Gastrocnemius medialis (tissue), 4 donors: ENCODE measurements around the gene PPP1CB. TPM values are rescaled to one million over a fixed set of nuclear protein-coding genes. Genes with fewer than 3 reads are reported as not detected.

Experiments used
- ATAC-seq, 2 donors: fragments of 150-250 bp; one replicate each; pipeline ENCODE4 v1.9.1; 2016
- DNase-seq, 2 donors: peaks; one replicate each; pipeline ENCODE4 v3.0.0-alpha.2; 2019
- H3K27ac ChIP-seq, 4 donors: fragments of 200-600 bp; sonication (generic); 1 replicate in 1 of 4; 2 replicates in 3 of 4; pipeline ENCODE4 v1.5.1; 2016 to 2018; ENCODE audit warnings: mild to moderate bottlenecking in 2 of 4, moderate library complexity in 1 of 4
- H3K27me3 ChIP-seq, 3 donors: fragments of 200-600 bp; sonication (generic) in 2 of 3; 1 replicate in 1 of 3; 2 replicates in 2 of 3; pipeline versions ENCODE4 v1.5.1 to v1.6.0; 2016 to 2019; ENCODE audit warnings: mild to moderate bottlenecking in 1 of 3, moderate library complexity in 1 of 3
- H3K36me3 ChIP-seq, 2 donors: fragments of 200-600 bp; sonication (generic) in 1 of 2; one replicate each; pipeline ENCODE4 v1.5.1; 2017 to 2018
- H3K4me1 ChIP-seq, 2 donors: fragments of 200-600 bp; sonication (generic) in 1 of 2; one replicate each; pipeline ENCODE4 v1.5.1; 2016 to 2017; ENCODE audit warnings: mild to moderate bottlenecking in 2 of 2
- H3K4me3 ChIP-seq, 4 donors: fragments of 200-600 bp; sonication (generic) in 3 of 4; 1 replicate in 1 of 4; 2 replicates in 3 of 4; pipeline ENCODE4 v1.5.1; 2016 to 2019; ENCODE audit warnings: mild to moderate bottlenecking in 2 of 4
- H3K9me3 ChIP-seq, 3 donors: fragments of 200-600 bp; sonication (generic) in 2 of 3; 1 replicate in 1 of 3; 2 replicates in 2 of 3; pipeline ENCODE4 v1.5.1; 2016 to 2019
- CTCF ChIP-seq, 5 experiments: fragments of 450-650 bp in 3 of 5; fragments of 200-600 bp in 2 of 5; sonication (generic) in 2 of 5; IDR thresholded peaks in 4 of 5; conservative IDR thresholded peaks in 1 of 5; 1 replicate in 4 of 5; 2 replicates in 1 of 5; pipeline ENCODE4 v1.5.1; 2016 to 2019; ENCODE audit warnings: antibody characterized with exemption in 5 of 5, mild to moderate bottlenecking in 3 of 5, moderate library complexity in 3 of 5
- POLR2A ChIP-seq, 2 donors: fragments of 450-650 bp; IDR thresholded peaks; one replicate each; pipeline ENCODE4 v1.6.1; 2017; ENCODE audit warnings: antibody characterized with exemption in 2 of 2, mild to moderate bottlenecking in 2 of 2, moderate library complexity in 2 of 2
- in situ Hi-C, 4 donors: fragments of 200-750 bp; cut with MboI; loops; one replicate each; pipeline versions ENCODE4 v1.15.0 to v1.8.0; 2017; ENCODE audit warnings: low sequenced_read_pairs in 4 of 4
- intact Hi-C: fragments of 100-400 bp; cut with DNase I; formaldehyde crosslinking; loops from one replicate; pipeline ENCODE4 v1.15.1; 2023; ENCODE audit warnings: low total_unique reads
- total RNA-seq, 4 donors: library from RNA; depleted of rRNA; stranded (reverse); fragments of >200 nt; gene quantifications; one replicate each; pipeline versions ENCODE4 v1.1.0 to v1.2.3, GENCODE V29; 2016

The PPP1CB gene
- total RNA-seq, 4 donors from 2014 or later: 230 to 419 (median 317) TPM

DNA sequence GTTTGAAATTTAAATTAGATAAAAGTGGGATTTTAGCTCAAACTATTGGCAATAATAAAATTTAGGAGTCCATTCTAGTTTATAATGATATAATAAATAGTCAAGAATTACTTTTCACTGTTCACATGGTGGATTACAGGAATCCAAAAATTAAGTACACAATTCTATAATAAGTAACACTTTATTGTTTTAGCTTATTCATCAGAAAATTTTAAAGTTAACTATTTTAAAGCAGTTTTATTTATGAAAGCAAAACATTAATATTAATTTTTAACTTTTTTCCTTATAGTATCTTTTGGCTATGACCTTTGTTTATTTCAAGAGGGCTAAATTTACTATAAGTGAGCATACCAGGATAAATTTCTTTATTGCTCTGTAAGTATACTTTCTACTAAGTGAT, 70.4 kb downstream of the PPP1CB start:
- H3K36me3 ChIP-seq: no peaks in the 10 kb centered on the region
- TF ChIP-seq CTCF (IDR thresholded peaks at IDR 0.05 in 4 of 5, conservative IDR thresholded peaks at IDR 0.05 in 1 of 5) (no peak), POLR2A (IDR thresholded peaks at IDR 0.05) (no peak)
- H3K4me1 ChIP-seq: no peaks in the 10 kb centered on the region
- DNase-seq (no peak), ATAC-seq (no peak)
- in situ Hi-C loops (loop anchor here in 3 of 4 donors (25.0 kb wide), 1 partner anchor 365 kb away; no protein-coding TSS in a partner anchor), intact Hi-C loops (loop anchor here (10.0 kb wide), 1 partner anchor 1253 kb away; no protein-coding TSS in a partner anchor)
- H3K27ac ChIP-seq: no peak overlapping the region
- no peak overlapping the region for H3K4me3 ChIP-seq
- no peaks in the 10 kb centered on the region for H3K9me3 ChIP-seq
- H3K27me3 ChIP-seq: no peaks in the 10 kb centered on the region

DNA sequence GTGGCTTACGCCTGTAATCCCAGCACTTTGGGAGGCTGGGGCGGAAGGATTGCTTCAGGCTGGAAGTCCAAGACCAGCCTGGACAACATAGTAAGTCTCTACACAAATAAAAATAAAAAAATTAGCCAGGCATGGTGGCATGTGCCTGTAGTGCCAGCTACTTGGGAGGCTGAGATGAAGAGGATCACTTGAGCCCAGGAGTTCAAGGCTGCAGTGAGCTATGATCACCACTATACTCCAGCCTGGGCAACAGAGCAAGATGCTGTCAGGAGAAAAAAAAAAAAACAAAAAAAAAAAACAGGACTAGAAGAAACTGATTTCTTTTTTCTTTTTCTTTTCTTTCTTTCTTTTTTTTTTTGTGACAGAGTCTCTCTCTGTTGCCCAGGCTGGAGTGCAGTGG, 72.6 kb downstream of the PPP1CB start:
- DNase-seq (no peak), ATAC-seq (no peak)
- Histone ChIP-seq H3K36me3 (no peaks in the 10 kb centered on the region), H3K4me3 (no peak overlapping the region), H3K27me3 (no peaks in the 10 kb centered on the region), H3K4me1 (no peaks in the 10 kb centered on the region), H3K9me3 (no peaks in the 10 kb centered on the region), H3K27ac (no peak overlapping the region)
- TF ChIP-seq POLR2A (IDR thresholded peaks at IDR 0.05) (no peak), CTCF (IDR thresholded peaks at IDR 0.05 in 4 of 5, conservative IDR thresholded peaks at IDR 0.05 in 1 of 5) (no peak)
- intact Hi-C loops (loop anchor here (10.0 kb wide), 1 partner anchor 1251 kb away; no protein-coding TSS in a partner anchor), in situ Hi-C loops (loop anchor here in 3 of 4 donors (25.0 kb wide), 1 partner anchor 363 kb away; no protein-coding TSS in a partner anchor)

GRCh38 chr2:28824870-28825269, 73.2 kb downstream of the PPP1CB start:
- no peak for DNase-seq
- Histone ChIP-seq H3K9me3 (no peaks in the 10 kb centered on the region), H3K27me3 (no peaks in the 10 kb centered on the region), H3K27ac (no peak overlapping the region), H3K4me1 (no peaks in the 10 kb centered on the region), H3K36me3 (no peaks in the 10 kb centered on the region), H3K4me3 (no peak overlapping the region)
- in situ Hi-C loops (loop anchor here in 3 of 4 donors (25.0 kb wide), 2 partner anchors 362 to 1012 kb away; no protein-coding TSS in a partner anchor), intact Hi-C loops (loop anchor here (10.0 kb wide), 1 partner anchor 1250 kb away; no protein-coding TSS in a partner anchor)
- TF ChIP-seq POLR2A (IDR thresholded peaks at IDR 0.05) (no peak), CTCF (IDR thresholded peaks at IDR 0.05 in 4 of 5, conservative IDR thresholded peaks at IDR 0.05 in 1 of 5) (no peak)
- no peak for ATAC-seq

DNA sequence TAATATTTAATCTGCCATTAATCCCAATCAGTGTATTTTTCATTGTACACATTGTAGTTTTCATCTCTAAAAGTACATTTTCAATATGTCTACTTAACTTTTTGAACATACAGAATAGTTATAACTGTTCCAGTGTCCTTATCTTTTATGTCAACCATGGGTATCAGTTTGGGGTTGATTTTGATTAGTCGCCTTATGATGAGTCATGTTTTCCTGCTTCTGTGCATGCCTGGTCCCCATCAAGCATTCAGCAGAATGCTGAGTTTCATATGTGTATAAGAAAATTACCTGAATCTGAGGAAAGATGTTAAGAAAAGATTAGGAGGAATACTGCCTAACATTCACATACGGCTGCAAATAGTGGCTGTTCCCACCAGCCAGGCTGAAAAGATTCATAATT, 76.8 kb downstream of the PPP1CB start:
- ATAC-seq (no peak), DNase-seq (no peak)
- no peak overlapping the region for H3K27ac ChIP-seq
- no peak overlapping the region for H3K4me3 ChIP-seq
- no peaks in the 10 kb centered on the region for H3K4me1 ChIP-seq
- intact Hi-C loops: loop anchor here (10.0 kb wide), 1 partner anchor 1246 kb away; no protein-coding TSS in a partner anchor
- H3K27me3 ChIP-seq: no peaks in the 10 kb centered on the region
- TF ChIP-seq POLR2A (IDR thresholded peaks at IDR 0.05): no peak
- TF ChIP-seq CTCF (IDR thresholded peaks at IDR 0.05 in 4 of 5, conservative IDR thresholded peaks at IDR 0.05 in 1 of 5): no peak
- H3K36me3 ChIP-seq: no peaks in the 10 kb centered on the region
- in situ Hi-C loops: loop anchor here in 1 of 4 donors (25.0 kb wide), 1 partner anchor 1009 kb away; no protein-coding TSS in a partner anchor
- H3K9me3 ChIP-seq: no peaks in the 10 kb centered on the region
